Neural cell (in vitro differentiated cells): ENCODE results near the gene INO80D. TPM values are rescaled to one million over a fixed set of nuclear protein-coding genes. Genes with fewer than 3 reads are reported as not detected.

ENCODE experiments used
- H2AFZ ChIP-seq: fragments of 200-600, 300-800 bp; sonication (generic), shearing (Covaris generic); 2 replicates; pipeline ENCODE4 v1.6.0; 2014; ENCODE audit warnings: low read depth, mild to moderate bottlenecking, antibody characterized with exemption, low read length, moderate library complexity
- H3F3A ChIP-seq: fragments of 200-600 bp; shearing (Covaris generic); 2 replicates; pipeline ENCODE4 v1.6.1; 2016; ENCODE audit warnings: mild to moderate bottlenecking, moderate library complexity, mixed read lengths, antibody characterized with exemption, low read length; ENCODE audit not compliant: insufficient read depth, poor library complexity, severe bottlenecking
- H3K27ac ChIP-seq: fragments of 200-600, 300-800 bp; sonication (generic), shearing (Covaris generic); 2 replicates; pipeline ENCODE4 v1.5.1; 2014; ENCODE audit warnings: mild to moderate bottlenecking, low read length, moderate library complexity
- H3K27me3 ChIP-seq: fragments of 300-800, 200-600 bp; sonication (generic), shearing (Covaris generic); 2 replicates; pipeline ENCODE4 v1.6.0; 2014; ENCODE audit warnings: mild to moderate bottlenecking, low read depth, low read length, moderate library complexity; ENCODE audit not compliant: insufficient read depth
- H3K36me3 ChIP-seq: fragments of 300-800, 200-600 bp; sonication (generic), shearing (Covaris generic); 2 replicates; pipeline ENCODE4 v1.5.1; 2014; ENCODE audit warnings: mild to moderate bottlenecking, antibody characterized with exemption, low read length, moderate library complexity; ENCODE audit not compliant: insufficient read depth
- H3K4me2 ChIP-seq: fragments of 300-800, 200-600 bp; sonication (generic), shearing (Covaris generic); 2 replicates; pipeline ENCODE4 v1.6.0; 2014; ENCODE audit warnings: mild to moderate bottlenecking, low read length
- H3K4me3 ChIP-seq: fragments of 300-800, 200-600 bp; sonication (generic), shearing (Covaris generic); 2 replicates; pipeline ENCODE4 v1.5.1; 2014; ENCODE audit warnings: mild to moderate bottlenecking, low read length, moderate library complexity
- H3K79me2 ChIP-seq: fragments of 200-600 bp; shearing (Covaris generic); replicated peaks from 2 replicates; pipeline ENCODE4 v1.6.0; 2014; ENCODE audit warnings: mild to moderate bottlenecking, low read length, moderate library complexity; ENCODE audit not compliant: insufficient read depth
- H3K9ac ChIP-seq: fragments of 300-800, 200-600 bp; sonication (generic), shearing (Covaris generic); 2 replicates; pipeline ENCODE4 v1.6.1; 2016; ENCODE audit warnings: mild to moderate bottlenecking, low read length, mixed read lengths
- H3K9me2 ChIP-seq: fragments of 200-600 bp; shearing (Covaris generic); 2 replicates; pipeline ENCODE4 v1.6.1; 2016; ENCODE audit warnings: mild to moderate bottlenecking, low read length, mixed read lengths; ENCODE audit not compliant: insufficient read depth
- H3K9me3 ChIP-seq: fragments of 200-600, 300-800 bp; sonication (generic), shearing (Covaris generic); 2 replicates; pipeline ENCODE4 v1.6.1; 2016; ENCODE audit warnings: mild to moderate bottlenecking, mixed run types, low read length, moderate library complexity, mixed read lengths
- H4K20me1 ChIP-seq: fragments of 200-600 bp; shearing (Covaris generic); 2 replicates; pipeline ENCODE4 v1.6.1; 2016; ENCODE audit warnings: mild to moderate bottlenecking, mixed run types; ENCODE audit not compliant: insufficient read depth
- EP300 ChIP-seq: fragments of 450-650 bp; conservative IDR thresholded peaks from 2 replicates; pipeline ENCODE4 v1.6.1; 2014; ENCODE audit warnings: antibody characterized with exemption, mild to moderate bottlenecking, moderate library complexity; ENCODE audit not compliant: poor library complexity, severe bottlenecking
- EZH2 ChIP-seq: fragments of 200-600, 300-800 bp; shearing (Covaris generic), sonication (generic); IDR thresholded peaks from 2 replicates; pipeline ENCODE4 v1.6.1; 2014; ENCODE audit warnings: antibody characterized with exemption, low read length, borderline replicate concordance, mild to moderate bottlenecking; ENCODE audit not compliant: insufficient read depth, poor library complexity, severe bottlenecking
- MXI1 ChIP-seq: fragments of 450-650 bp; conservative IDR thresholded peaks from 2 replicates; pipeline ENCODE4 v1.6.1; 2014; ENCODE audit warnings: antibody characterized with exemption, mild to moderate bottlenecking; ENCODE audit not compliant: poor library complexity, severe bottlenecking
- POLR2AphosphoS5 ChIP-seq: IDR thresholded peaks from 2 replicates; pipeline ENCODE4 v1.6.1; 2012
- RAD21 ChIP-seq: fragments of 450-650 bp; conservative IDR thresholded peaks from 2 replicates; pipeline ENCODE4 v1.6.1; 2014; ENCODE audit warnings: antibody characterized with exemption, mild to moderate bottlenecking, moderate library complexity
- SMC3 ChIP-seq: fragments of 450-650 bp; conservative IDR thresholded peaks from 2 replicates; pipeline ENCODE4 v1.6.1; 2014; ENCODE audit warnings: antibody characterized with exemption, mild to moderate bottlenecking, moderate library complexity; ENCODE audit not compliant: poor library complexity
- TAF1 ChIP-seq: IDR thresholded peaks from 2 replicates; pipeline ENCODE4 v1.6.1; 2012; ENCODE audit warnings: low read depth
- polyA plus RNA-seq: library from polyadenylated mRNA; depleted of rRNA; stranded (reverse); fragments of >200 nt; gene quantifications from 2 replicates; pipeline ENCODE4 v1.2.3, GENCODE V29; 2014
- TF ChIP-seq, protein P1 (sequence below): IDR thresholded peaks from 2 replicates; pipeline ENCODE4 v1.6.1; 2012; ENCODE audit warnings: borderline replicate concordance
- TF ChIP-seq, protein P2 (sequence below): fragments of 450-650 bp; IDR thresholded peaks from 2 replicates; pipeline ENCODE4 v1.5.1; 2014; ENCODE audit warnings: antibody characterized with exemption, mild to moderate bottlenecking, moderate library complexity; ENCODE audit not compliant: poor library complexity, severe bottlenecking

Gene INO80D
- polyA plus RNA-seq, 1 donor from 2014 or later = 8.7 TPM

DNA sequence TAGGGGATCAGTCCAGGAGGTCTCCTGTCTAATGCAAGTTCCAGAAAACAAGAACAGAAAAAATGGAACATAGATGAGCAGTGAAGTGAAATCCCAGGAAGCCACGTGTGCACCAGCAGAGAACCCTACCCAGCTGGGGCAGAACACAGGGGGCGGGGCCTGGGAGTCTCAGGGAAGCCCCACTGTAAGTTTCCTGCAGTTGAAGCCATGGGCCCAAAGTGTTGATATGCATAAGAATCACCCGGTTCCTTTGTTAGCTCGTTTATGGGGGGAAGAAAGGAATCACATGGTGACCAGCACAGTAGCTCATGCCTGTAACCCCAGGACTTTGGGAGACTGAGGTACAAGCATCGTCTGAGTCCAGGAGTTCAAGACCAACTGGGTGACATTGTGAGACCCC, 131.3 kb downstream of the INO80D start:
- no peaks in the 10 kb centered on the region for H3K36me3 ChIP-seq
- no peak overlapping the region for H2AFZ ChIP-seq
- H3K27me3 ChIP-seq = no peaks in the 10 kb centered on the region
- H3F3A ChIP-seq = no peaks in the 10 kb centered on the region
- H3K9ac ChIP-seq = no peak overlapping the region
- no peaks in the 10 kb centered on the region for H3K9me2 ChIP-seq
- no peak overlapping the region for H3K4me3 ChIP-seq
- no peak overlapping the region for H3K27ac ChIP-seq
- no peak overlapping the region for H3K4me2 ChIP-seq
- H3K79me2 ChIP-seq = no peaks in the 10 kb centered on the region
- no peak for TF ChIP-seq MXI1
- no peak for TF ChIP-seq TAF1
- no peak for TF ChIP-seq RAD21
- TF ChIP-seq, protein P1, sequence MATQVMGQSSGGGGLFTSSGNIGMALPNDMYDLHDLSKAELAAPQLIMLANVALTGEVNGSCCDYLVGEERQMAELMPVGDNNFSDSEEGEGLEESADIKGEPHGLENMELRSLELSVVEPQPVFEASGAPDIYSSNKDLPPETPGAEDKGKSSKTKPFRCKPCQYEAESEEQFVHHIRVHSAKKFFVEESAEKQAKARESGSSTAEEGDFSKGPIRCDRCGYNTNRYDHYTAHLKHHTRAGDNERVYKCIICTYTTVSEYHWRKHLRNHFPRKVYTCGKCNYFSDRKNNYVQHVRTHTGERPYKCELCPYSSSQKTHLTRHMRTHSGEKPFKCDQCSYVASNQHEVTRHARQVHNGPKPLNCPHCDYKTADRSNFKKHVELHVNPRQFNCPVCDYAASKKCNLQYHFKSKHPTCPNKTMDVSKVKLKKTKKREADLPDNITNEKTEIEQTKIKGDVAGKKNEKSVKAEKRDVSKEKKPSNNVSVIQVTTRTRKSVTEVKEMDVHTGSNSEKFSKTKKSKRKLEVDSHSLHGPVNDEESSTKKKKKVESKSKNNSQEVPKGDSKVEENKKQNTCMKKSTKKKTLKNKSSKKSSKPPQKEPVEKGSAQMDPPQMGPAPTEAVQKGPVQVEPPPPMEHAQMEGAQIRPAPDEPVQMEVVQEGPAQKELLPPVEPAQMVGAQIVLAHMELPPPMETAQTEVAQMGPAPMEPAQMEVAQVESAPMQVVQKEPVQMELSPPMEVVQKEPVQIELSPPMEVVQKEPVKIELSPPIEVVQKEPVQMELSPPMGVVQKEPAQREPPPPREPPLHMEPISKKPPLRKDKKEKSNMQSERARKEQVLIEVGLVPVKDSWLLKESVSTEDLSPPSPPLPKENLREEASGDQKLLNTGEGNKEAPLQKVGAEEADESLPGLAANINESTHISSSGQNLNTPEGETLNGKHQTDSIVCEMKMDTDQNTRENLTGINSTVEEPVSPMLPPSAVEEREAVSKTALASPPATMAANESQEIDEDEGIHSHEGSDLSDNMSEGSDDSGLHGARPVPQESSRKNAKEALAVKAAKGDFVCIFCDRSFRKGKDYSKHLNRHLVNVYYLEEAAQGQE = no peak
- no peak for TF ChIP-seq SMC3
- H3K9me3 ChIP-seq = no peaks in the 10 kb centered on the region
- no peaks in the 10 kb centered on the region for H4K20me1 ChIP-seq

DNA sequence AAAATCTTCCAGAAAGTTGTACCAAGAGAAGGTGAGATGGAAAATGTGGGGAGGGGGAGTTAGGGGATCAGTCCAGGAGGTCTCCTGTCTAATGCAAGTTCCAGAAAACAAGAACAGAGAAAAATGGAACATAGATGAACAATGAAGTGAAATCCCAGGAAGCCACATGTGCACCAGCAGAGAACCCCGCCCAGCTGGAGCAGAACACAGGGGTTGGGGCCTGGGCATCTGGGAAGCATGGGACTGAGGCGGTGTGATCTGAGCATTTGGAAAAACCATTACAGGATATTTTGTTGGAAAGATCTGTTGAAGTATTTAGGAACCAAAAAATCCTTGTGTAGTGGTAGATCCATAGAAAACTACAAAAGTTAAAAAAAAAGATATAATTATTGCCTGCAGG, 133.7 kb downstream of the INO80D start:
- no peak for TF ChIP-seq RAD21
- no peak for TF ChIP-seq SMC3
- no peak for TF ChIP-seq MXI1
- no peak for TF ChIP-seq EP300

GRCh38 chr2:205948883-205949282, 137.1 kb downstream of the INO80D start:
- TF ChIP-seq EZH2 (no peak), RAD21 (no peak), TAF1 (no peak), POLR2AphosphoS5 (no peak), SMC3 (no peak), EP300 (no peak), MXI1 (no peak)
- TF ChIP-seq, protein P2, sequence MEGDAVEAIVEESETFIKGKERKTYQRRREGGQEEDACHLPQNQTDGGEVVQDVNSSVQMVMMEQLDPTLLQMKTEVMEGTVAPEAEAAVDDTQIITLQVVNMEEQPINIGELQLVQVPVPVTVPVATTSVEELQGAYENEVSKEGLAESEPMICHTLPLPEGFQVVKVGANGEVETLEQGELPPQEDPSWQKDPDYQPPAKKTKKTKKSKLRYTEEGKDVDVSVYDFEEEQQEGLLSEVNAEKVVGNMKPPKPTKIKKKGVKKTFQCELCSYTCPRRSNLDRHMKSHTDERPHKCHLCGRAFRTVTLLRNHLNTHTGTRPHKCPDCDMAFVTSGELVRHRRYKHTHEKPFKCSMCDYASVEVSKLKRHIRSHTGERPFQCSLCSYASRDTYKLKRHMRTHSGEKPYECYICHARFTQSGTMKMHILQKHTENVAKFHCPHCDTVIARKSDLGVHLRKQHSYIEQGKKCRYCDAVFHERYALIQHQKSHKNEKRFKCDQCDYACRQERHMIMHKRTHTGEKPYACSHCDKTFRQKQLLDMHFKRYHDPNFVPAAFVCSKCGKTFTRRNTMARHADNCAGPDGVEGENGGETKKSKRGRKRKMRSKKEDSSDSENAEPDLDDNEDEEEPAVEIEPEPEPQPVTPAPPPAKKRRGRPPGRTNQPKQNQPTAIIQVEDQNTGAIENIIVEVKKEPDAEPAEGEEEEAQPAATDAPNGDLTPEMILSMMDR = no peak
- TF ChIP-seq, protein P1 = no peak
- H3K36me3 ChIP-seq = no peaks in the 10 kb centered on the region
- H3K4me2 ChIP-seq = no peak overlapping the region
- no peak overlapping the region for H3K4me3 ChIP-seq
- no peak overlapping the region for H3K9ac ChIP-seq
- no peaks in the 10 kb centered on the region for H3K27me3 ChIP-seq
- H3K9me2 ChIP-seq = no peaks in the 10 kb centered on the region
- no peaks in the 10 kb centered on the region for H3K79me2 ChIP-seq
- no peaks in the 10 kb centered on the region for H4K20me1 ChIP-seq
- H3F3A ChIP-seq = no peaks in the 10 kb centered on the region
- no peak overlapping the region for H2AFZ ChIP-seq
- no peak overlapping the region for H3K27ac ChIP-seq
- H3K9me3 ChIP-seq = no peaks in the 10 kb centered on the region

More for the DNA sequence above, 133.7 kb downstream of the INO80D start:
- no peak overlapping the region for H3K27ac ChIP-seq
- H3K9ac ChIP-seq = no peak overlapping the region
- no peaks in the 10 kb centered on the region for H3K79me2 ChIP-seq
- no peaks in the 10 kb centered on the region for H3K36me3 ChIP-seq
- no peaks in the 10 kb centered on the region for H3K27me3 ChIP-seq
- H2AFZ ChIP-seq = no peak overlapping the region
- H3K4me2 ChIP-seq = no peak overlapping the region
- no peaks in the 10 kb centered on the region for H3F3A ChIP-seq
- no peaks in the 10 kb centered on the region for H3K9me2 ChIP-seq
- no peak overlapping the region for H3K4me3 ChIP-seq
- no peaks in the 10 kb centered on the region for H3K9me3 ChIP-seq
- no peaks in the 10 kb centered on the region for H4K20me1 ChIP-seq
